NCI-H146 treated with DMSO at 0.1 percent for 48 hours (cell line): ENCODE results near the gene MRPL41.
"Not testable (repeated sequence)": the region's sequence is repeated elsewhere in the genome, so short reads cannot be mapped to it uniquely, and the experiment has no call there.

Experiments used
- DNase-seq: peaks from one replicate; lab custom pipeline; 2025; ENCODE audit not compliant: unreplicated experiment; lab: John Stamatoyannopoulos, UW

Gene MRPL41

DNA sequence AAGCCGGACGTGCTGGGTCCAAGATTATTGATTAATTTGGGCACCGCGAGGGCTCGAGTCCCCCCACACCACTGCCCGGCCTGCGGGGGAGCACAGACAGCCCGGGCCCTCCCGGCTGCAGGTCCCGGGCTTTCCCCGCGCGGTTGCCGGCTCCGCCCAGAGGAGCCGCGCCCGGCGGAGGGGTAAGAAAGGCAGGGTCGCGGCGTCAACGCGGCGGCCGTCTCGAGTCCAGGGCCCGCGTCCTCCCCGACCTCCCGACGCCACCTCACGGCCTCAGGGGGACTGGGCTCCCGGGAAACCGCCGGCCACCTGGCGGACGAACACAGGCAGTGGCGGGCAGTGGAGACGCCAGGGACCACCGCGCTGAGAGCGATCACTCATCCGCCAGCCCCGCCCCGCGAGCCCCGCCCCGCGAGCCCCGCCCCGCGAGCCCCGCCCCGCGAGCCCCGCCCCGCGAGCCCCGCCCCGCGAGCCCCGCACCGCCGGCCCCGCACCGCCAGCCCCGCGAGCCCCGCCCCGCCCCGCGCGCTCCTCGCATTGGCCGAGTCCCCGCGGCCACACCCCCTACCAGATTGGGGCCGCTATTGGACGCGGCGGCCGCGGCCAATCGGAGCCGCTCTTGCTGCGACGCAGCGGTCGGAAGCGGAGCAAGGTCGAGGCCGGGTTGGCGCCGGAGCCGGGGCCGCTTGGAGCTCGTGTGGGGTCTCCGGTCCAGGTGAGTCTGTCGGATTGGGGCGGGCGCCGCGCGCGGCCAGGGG lies at the start of gene MRPL41:
Gene MRPL41, plus strand, starts transcription at position 616 of the 758 bp plus-strand sequence. CDS start 203 bp downstream, outside the sequence.
- peak; percentile 60 for DNase-seq

DNA sequence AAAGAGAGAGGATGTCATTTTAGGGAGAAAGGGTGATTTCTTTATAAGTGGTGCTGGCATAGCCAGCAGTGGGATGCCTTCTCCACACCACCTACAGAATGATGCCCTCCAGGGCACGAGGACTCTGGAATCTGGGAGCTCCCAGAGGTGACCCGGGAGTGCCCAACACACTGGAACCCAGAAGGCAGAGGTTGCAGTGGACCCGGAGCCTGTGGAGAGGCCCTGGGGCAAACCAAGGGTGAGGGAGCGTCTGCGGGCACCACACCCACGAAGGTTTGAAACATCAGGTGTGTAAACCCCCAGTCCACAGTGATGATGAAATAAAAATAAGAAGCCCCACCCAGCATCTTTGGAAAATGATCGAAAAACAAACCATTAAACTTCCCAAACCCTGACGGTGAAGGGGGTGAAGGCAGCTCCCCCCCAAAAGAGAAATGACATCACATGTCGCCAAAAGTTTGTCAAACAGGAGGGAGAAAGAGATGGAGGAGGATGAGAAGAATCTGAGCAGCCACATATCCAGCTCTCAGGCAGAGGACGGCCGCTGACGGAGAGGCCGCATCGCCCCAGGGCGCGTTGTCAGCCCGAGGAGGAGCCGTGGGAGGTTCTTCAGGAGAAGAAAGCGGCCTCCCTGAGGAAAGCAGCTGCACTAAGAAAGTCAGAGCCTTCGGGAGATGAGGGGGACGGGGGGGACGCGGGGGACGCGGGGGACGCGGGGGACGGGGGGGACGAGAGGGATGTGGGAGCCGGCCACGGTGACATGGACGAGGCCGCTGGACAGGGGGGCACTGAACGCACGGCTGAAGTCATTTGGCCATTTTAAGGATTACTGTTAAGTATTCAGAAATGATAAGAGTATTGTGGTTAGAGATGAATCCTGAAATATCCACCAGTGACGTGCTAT lies 49.4 kb upstream of the MRPL41 start:
- DNase-seq = no peak

DNA sequence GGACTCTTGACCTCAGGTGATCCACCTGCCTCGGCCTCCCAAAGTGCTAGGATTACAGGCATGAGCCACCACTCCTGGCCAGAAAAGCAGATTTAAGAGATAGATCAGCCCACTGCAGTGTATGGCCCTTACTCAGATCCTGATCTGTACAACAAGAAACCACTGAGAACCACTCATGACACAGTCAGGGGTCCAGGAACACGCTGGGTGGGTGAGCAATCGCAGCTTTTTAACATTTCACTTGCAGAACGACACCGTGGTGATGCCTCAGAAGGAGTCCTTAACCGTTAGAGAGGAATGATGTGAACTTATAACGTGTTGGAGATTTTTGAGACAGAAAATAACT lies 47.3 kb upstream of the MRPL41 start:
- no peak for DNase-seq

DNA sequence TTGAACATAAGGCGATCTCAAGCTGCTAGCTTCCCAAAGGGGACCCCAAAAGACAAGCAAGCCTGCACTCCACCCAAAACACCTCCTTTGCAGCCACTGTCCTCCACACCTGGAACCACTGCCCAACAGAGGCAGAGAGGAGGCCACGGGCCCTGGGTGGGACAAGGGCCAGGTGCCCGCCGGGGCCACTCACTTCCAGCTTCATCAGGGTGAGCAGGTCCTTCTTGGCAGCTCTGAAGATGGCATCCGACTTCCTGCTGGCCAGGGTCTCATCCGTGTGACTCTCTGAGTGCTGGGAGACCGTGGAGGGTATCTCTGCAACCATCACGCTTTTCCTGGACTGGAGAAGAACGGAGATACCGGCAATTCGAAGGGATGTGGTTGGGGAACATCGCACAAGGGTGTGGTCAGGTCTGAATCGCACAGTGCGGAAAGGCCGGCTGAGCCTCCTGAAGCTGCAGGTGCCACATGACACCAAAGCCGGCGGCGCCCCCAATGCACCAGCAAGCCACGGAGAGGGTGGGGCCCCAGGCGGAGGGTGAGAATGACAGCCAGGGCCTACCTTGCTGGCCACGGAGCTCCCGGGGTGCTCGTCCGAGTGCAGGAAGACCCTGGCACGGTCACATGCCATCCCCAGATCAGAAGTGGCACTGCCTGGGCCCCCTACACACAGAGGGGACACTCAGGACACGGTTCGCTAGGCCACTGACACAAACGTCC lies 46.1 kb upstream of the MRPL41 start:
- no peak for DNase-seq

DNA sequence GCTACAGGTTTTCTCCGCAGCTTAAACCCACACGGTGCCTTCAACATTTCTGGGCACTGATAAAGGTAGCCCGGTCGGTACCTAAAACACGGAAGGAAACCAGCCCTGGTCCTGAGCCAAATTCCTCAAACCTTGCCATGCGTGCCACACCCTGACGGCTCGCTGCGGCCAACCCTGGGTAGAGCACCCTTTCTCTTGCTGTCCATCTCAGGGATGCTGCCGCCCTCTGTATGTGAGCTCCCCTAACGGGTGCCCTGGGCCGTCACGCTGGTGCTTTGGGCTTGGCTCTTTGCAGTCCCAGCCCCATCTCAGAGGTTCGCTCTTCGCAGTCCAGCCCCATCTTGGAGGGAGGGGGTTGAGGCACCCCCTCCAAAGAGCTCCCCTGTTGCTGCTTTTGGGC lies 45.4 kb upstream of the MRPL41 start:
- no peak for DNase-seq

GRCh38 chr9:137506702-137507171 lies 44.9 kb upstream of the MRPL41 start:
- DNase-seq = no peak

DNA sequence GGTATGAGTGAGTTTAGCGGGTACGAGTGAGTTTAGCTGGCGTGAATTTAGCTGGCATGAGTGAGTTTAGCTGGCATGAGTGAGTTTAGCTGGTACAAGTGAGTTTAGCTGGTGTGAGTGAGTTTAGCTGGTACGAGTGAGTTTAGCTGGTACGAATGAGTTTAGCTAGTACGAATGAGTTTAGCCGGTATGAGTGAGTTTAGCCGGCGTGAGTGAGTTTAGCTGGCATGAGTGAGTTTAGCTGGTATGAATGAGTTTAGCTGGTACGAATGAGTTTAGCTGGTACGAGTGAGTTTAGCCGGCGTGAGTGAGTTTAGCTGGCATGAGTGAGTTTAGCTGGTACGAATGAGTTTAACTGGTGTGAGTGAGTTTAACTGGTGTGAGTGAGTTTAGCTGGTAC lies 42.5 kb upstream of the MRPL41 start:
- no peak for DNase-seq

GRCh38 chr9:137511126-137511525 lies 40.6 kb upstream of the MRPL41 start:
- DNase-seq = not testable (repeated sequence)

DNA sequence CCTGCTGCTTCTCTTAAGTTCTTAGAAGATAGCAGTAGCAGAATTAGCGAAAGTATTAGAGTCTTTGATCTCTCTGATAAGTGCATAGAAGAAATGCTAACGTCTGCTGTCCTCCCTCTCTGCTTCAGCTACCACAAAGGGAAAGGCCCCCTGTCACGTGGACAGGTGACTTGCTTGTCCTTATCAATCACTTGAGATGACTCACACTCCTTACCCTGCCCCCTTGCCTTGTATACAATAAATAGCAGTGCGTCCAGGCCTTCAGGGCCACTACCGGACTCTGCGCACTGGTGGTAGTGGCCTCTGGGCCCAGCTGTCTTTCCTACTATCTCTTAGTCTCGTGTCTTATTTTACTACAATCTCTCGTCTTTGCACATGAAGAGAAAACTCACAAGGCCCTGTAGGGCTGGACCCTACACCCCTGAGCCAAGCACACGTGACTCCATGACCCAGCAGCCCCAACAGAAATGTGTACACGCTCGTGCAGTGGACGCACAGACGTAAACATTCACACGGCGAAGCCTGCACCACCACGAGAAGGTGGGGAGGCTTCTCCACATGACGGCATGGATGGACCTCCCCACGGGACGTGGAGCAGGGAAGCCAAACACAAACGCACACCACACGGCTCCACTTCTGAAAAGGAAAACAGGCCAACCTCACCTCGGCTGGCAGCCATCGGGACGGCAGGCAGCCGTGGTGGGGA lies 39.8 kb upstream of the MRPL41 start:
- no peak for DNase-seq

DNA sequence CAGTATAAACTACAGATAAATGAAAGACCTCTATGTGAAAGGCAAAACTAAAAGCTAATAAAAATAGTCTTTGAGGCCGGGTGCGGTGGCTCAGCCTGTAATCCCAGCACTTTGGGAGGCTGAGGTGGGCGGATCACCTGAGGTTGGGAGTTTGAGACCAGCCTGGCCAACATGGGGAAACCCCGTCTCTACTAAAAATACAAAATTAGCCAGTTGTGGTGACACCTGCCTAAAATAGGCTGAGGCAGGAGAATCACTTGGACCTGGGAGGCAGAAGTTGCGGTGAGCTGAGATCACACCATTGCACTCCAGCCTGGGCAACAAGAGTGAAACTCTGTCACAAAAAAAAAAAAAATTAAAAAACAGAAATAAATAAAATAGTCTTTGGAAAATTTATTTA lies 38.5 kb upstream of the MRPL41 start:
- not testable (repeated sequence) for DNase-seq

GRCh38 chr9:137513801-137514570 lies 37.7 kb upstream of the MRPL41 start:
- DNase-seq = not testable (repeated sequence)

DNA sequence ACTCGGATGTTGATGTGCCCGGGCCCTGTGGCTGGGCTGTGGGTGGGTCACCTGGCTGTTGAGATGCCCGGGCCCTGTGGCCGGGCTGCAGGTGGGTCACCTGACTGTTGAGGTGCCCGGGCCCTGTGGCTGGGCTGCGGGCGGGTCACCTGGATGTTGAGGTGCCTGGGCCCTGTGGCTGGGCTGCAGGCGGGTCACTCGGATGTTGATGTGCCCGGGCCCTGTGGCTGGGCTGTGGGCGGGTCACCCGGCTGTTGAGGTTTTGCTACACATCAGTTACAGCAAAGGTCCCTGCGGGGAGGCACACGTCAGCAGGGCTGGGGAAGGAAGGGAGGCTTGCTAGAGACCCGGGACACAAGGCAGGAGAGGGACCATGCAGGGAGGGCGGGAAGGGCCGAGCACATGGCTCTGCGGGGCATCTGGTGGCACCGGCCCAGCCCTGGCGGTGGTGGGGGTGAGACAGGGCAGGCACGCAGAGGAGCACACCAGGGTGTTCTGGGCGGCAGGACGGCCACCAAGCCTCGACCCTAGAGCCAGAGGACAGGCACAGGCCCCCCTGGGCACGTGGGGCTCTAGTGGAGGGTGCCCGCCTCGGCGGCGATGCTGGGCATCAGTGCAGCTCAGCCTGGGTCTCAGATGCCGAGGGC lies 36.9 kb upstream of the MRPL41 start:
- DNase-seq = no peak

DNA sequence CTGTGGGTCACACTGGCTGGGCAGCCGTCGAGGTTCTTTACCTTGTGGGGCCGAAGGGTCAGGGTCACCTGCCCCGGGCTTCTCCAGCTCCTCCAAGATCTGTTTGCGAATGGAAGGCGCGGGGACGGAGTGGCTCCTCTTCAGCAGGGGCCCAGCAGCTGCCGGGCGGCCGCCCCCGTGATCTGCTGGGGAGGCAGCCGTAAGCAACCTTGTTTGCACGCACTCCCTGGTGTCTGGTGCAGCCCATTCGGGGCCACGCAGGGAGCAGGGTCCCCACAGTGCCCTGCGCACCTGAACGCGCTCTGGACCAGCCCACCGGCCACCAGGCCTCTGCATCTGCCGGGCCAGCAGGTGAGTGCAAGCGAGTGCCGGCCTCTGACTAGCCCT lies 36.3 kb upstream of the MRPL41 start:
- no peak for DNase-seq

DNA sequence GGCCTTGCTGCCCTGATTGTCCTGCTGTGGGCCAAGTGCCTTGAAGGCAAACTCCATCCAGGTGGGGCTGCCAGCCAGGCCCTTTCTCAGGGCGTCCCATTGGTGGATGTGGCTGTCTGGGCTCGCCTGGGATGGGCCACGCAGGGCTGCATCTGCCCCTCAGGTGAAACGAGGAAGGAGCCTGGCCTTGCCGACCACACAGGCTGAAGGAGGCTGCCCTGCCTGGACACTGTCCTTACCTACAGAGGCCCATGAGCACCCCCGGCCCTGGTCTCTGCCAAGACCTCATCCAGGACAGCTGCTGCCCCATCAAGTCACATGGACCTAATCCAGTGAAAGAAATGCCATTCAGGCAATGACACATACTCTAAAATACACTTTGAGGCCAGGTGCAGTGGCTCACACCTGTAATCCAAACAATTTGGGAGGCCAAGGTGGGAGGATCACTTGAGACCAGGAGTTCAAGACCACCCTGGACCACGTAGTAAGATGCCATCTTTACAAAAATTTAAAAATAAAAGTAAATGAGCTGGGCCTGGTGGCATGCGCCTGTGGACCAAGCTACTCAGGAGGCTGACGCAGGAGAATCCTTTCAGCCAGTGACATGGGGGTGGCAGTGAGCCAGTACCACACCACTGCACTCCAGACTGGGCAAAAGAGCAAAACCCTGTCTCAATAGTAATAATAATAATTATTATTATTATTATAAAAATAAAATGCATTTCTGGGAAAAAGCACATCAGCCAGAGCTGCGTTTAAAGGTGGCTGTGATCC lies 35.3 kb upstream of the MRPL41 start:
- no peak for DNase-seq

GRCh38 chr9:137518661-137519459 lies 32.8 kb upstream of the MRPL41 start:
- not testable (repeated sequence) for DNase-seq

DNA sequence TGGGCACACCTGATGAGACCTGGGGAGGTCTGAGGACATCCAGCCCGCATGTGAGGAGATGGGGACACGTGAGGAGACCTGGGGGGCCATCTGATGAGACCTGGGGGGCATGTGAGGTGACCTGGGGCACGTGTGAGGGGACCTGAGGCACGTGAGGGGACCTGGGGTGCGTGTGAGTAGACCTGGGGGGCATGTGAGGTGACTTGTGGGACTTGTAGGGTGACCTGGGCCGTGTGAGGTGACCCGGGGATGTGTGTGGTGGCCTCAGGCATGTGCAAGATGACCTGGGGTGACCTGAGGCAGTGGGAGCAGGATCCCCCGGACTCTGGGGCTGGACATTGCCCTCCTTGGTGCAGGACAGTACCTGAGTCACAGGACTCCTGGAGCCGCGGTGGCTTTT lies 32.1 kb upstream of the MRPL41 start:
- DNase-seq = no peak

- no peak for DNase-seq
Observed at GRCh38 chr9:137520614-137521404, 30.9 kb upstream of the MRPL41 start.
